ENCODE measurements around the gene GNAT2.
"Not testable (repeated sequence)": the region's sequence is repeated elsewhere in the genome, so short reads cannot be mapped to it uniquely, and the experiment has no call there.

The GNAT2 gene

GRCh38 chr1:109619576-109620400 lies at the start of gene GNAT2, which contains the start of gene AMPD2:
Gene GNAT2, minus strand, starts transcription at chr1:109619616. Its CDS starts 6,746 bp downstream, at chr1:109612870.
Gene AMPD2, plus strand, starts transcription at chr1:109619837. Its CDS starts 1,339 bp downstream, at chr1:109621176.
- Histone ChIP-seq H3K36me3 (ENCODE audit: insufficient read depth, low read length) (no peaks in the 10 kb centered on the region), H3K4me1 (ENCODE audit: insufficient read depth, low read length) (peaks cover 40% of the 10 kb centered on the region), H3K9me3 (ENCODE audit: low read length) (no peaks in the 10 kb centered on the region), H3K27me3 (ENCODE audit: insufficient read depth, low read length) (no peaks in the 10 kb centered on the region), H3K4me3 (ENCODE audit: low read length) (peak within 1 kb of the TSS; percentile 82), H2AFZ (ENCODE audit: low read depth, low read length) (peak within 1 kb of the TSS; percentile 6)

- Histone ChIP-seq H3K4me1 (ENCODE audit: insufficient read depth, low read length) (peaks cover 11% of the 10 kb centered on the region), H2AFZ (ENCODE audit: low read depth, low read length) (peak overlapping the region; percentile 65), H3K36me3 (ENCODE audit: insufficient read depth, low read length) (peaks cover 3% of the 10 kb centered on the region), H3K9me3 (ENCODE audit: low read length) (no peaks in the 10 kb centered on the region), H3K27me3 (ENCODE audit: insufficient read depth, low read length) (no peaks in the 10 kb centered on the region), H3K4me3 (ENCODE audit: low read length) (peak overlapping the region; percentile 52)
These were observed 48.8 kb upstream of the GNAT2 start for GRCh38 chr1:109668123-109668775.

- H3K27me3 ChIP-seq (ENCODE audit: insufficient read depth, low read length): no peaks in the 10 kb centered on the region
- peak within 1 kb of the TSS; percentile 65 for H2AFZ ChIP-seq (ENCODE audit: low read depth, low read length)
- peak within 1 kb of the TSS; percentile 52 for H3K4me3 ChIP-seq (ENCODE audit: low read length)
- peaks cover 3% of the 10 kb centered on the region for H3K36me3 ChIP-seq (ENCODE audit: insufficient read depth, low read length)
- H3K9me3 ChIP-seq (ENCODE audit: low read length): no peaks in the 10 kb centered on the region
- H3K4me1 ChIP-seq (ENCODE audit: insufficient read depth, low read length): peaks cover 11% of the 10 kb centered on the region
These were observed 48.2 kb upstream of the GNAT2 start, which contains the start of gene GSTM2 for GRCh38 chr1:109667452-109668122. Gene GSTM2, plus strand, starts transcription at chr1:109668057. Its CDS starts 59 bp downstream, at chr1:109668116.

GRCh38 chr1:109664671-109665070 lies 45.3 kb upstream of the GNAT2 start:
- Histone ChIP-seq H3K9me3 (ENCODE audit: low read length) (no peaks in the 10 kb centered on the region), H3K36me3 (ENCODE audit: insufficient read depth, low read length) (peaks cover 7% of the 10 kb centered on the region), H2AFZ (ENCODE audit: low read depth, low read length) (no peak overlapping the region), H3K4me1 (ENCODE audit: insufficient read depth, low read length) (peaks cover 11% of the 10 kb centered on the region), H3K4me3 (ENCODE audit: low read length) (no peak overlapping the region), H3K27me3 (ENCODE audit: insufficient read depth, low read length) (no peaks in the 10 kb centered on the region)

- Histone ChIP-seq H3K27me3 (ENCODE audit: insufficient read depth, low read length) (no peaks in the 10 kb centered on the region), H2AFZ (ENCODE audit: low read depth, low read length) (no peak overlapping the region), H3K9me3 (ENCODE audit: low read length) (no peaks in the 10 kb centered on the region), H3K36me3 (ENCODE audit: insufficient read depth, low read length) (peaks cover 7% of the 10 kb centered on the region), H3K4me3 (ENCODE audit: low read length) (no peak overlapping the region), H3K4me1 (ENCODE audit: insufficient read depth, low read length) (peaks cover 8% of the 10 kb centered on the region)
These were observed 42.0 kb upstream of the GNAT2 start for GRCh38 chr1:109661391-109661790.

GRCh38 chr1:109660691-109661026 lies 41.2 kb upstream of the GNAT2 start:
- H3K9me3 ChIP-seq (ENCODE audit: low read length); H3K36me3 ChIP-seq (ENCODE audit: insufficient read depth, low read length); H3K27me3 ChIP-seq (ENCODE audit: insufficient read depth, low read length); H3K4me1 ChIP-seq (ENCODE audit: insufficient read depth, low read length); H3K4me3 ChIP-seq (ENCODE audit: low read length); H2AFZ ChIP-seq (ENCODE audit: low read depth, low read length): not testable (repeated sequence)

GRCh38 chr1:109659997-109660690 lies 40.7 kb upstream of the GNAT2 start:
- Histone ChIP-seq H3K27me3 (ENCODE audit: insufficient read depth, low read length) (no peaks in the 10 kb centered on the region), H2AFZ (ENCODE audit: low read depth, low read length) (no peak overlapping the region), H3K4me3 (ENCODE audit: low read length) (no peak overlapping the region), H3K36me3 (ENCODE audit: insufficient read depth, low read length) (peaks cover 7% of the 10 kb centered on the region), H3K9me3 (ENCODE audit: low read length) (no peaks in the 10 kb centered on the region), H3K4me1 (ENCODE audit: insufficient read depth, low read length) (peaks cover 13% of the 10 kb centered on the region)

GRCh38 chr1:109659145-109659544 lies 39.7 kb upstream of the GNAT2 start:
- H3K36me3 ChIP-seq (ENCODE audit: insufficient read depth, low read length): peaks cover 7% of the 10 kb centered on the region
- H3K4me3 ChIP-seq (ENCODE audit: low read length): no peak overlapping the region
- H3K27me3 ChIP-seq (ENCODE audit: insufficient read depth, low read length): no peaks in the 10 kb centered on the region
- no peak overlapping the region for H2AFZ ChIP-seq (ENCODE audit: low read depth, low read length)
- H3K9me3 ChIP-seq (ENCODE audit: low read length): no peaks in the 10 kb centered on the region
- peaks cover 13% of the 10 kb centered on the region for H3K4me1 ChIP-seq (ENCODE audit: insufficient read depth, low read length)

- Histone ChIP-seq H3K4me1 (ENCODE audit: insufficient read depth, low read length) (peaks cover 13% of the 10 kb centered on the region), H3K36me3 (ENCODE audit: insufficient read depth, low read length) (peaks cover 7% of the 10 kb centered on the region), H3K4me3 (ENCODE audit: low read length) (no peak overlapping the region), H2AFZ (ENCODE audit: low read depth, low read length) (no peak overlapping the region), H3K9me3 (ENCODE audit: low read length) (no peaks in the 10 kb centered on the region), H3K27me3 (ENCODE audit: insufficient read depth, low read length) (no peaks in the 10 kb centered on the region)
These were observed 39.2 kb upstream of the GNAT2 start for GRCh38 chr1:109658533-109659042.

GRCh38 chr1:109657970-109658369 lies 38.6 kb upstream of the GNAT2 start:
- H3K4me3 ChIP-seq (ENCODE audit: low read length): no peak overlapping the region
- no peaks in the 10 kb centered on the region for H3K27me3 ChIP-seq (ENCODE audit: insufficient read depth, low read length)
- peaks cover 7% of the 10 kb centered on the region for H3K36me3 ChIP-seq (ENCODE audit: insufficient read depth, low read length)
- peaks cover 13% of the 10 kb centered on the region for H3K4me1 ChIP-seq (ENCODE audit: insufficient read depth, low read length)
- no peak overlapping the region for H2AFZ ChIP-seq (ENCODE audit: low read depth, low read length)
- no peaks in the 10 kb centered on the region for H3K9me3 ChIP-seq (ENCODE audit: low read length)

- H3K27me3 ChIP-seq (ENCODE audit: insufficient read depth, low read length): no peaks in the 10 kb centered on the region
- no peak overlapping the region for H3K4me3 ChIP-seq (ENCODE audit: low read length)
- peaks cover 13% of the 10 kb centered on the region for H3K4me1 ChIP-seq (ENCODE audit: insufficient read depth, low read length)
- peaks cover 7% of the 10 kb centered on the region for H3K36me3 ChIP-seq (ENCODE audit: insufficient read depth, low read length)
- no peaks in the 10 kb centered on the region for H3K9me3 ChIP-seq (ENCODE audit: low read length)
- H2AFZ ChIP-seq (ENCODE audit: low read depth, low read length): no peak overlapping the region
These were observed 38.0 kb upstream of the GNAT2 start for GRCh38 chr1:109657395-109657794.

- Histone ChIP-seq H3K27me3 (ENCODE audit: insufficient read depth, low read length) (no peaks in the 10 kb centered on the region), H3K36me3 (ENCODE audit: insufficient read depth, low read length) (no peaks in the 10 kb centered on the region), H3K4me1 (ENCODE audit: insufficient read depth, low read length) (peaks cover 13% of the 10 kb centered on the region), H3K9me3 (ENCODE audit: low read length) (no peaks in the 10 kb centered on the region), H2AFZ (ENCODE audit: low read depth, low read length) (peak within 1 kb of the TSS; percentile 85), H3K4me3 (ENCODE audit: low read length) (peak within 1 kb of the TSS; percentile 78)
These were observed 36.5 kb upstream of the GNAT2 start, which contains the start of gene GSTM4 for GRCh38 chr1:109655615-109656519. Gene GSTM4, plus strand, starts transcription at chr1:109656099. Its CDS starts 291 bp downstream, at chr1:109656390.

All from neuron (in vitro differentiated cells).